ENCODE measurements around the gene TGFBRAP1. TPM values are rescaled to one million over a fixed set of nuclear protein-coding genes. Genes with fewer than 3 reads are reported as not detected.
A peak's percentile ranks its signal among the peaks of the same experiment; 100 is the strongest.

TGFBRAP1 gene
- total and polyA plus RNA-seq, 9 of the 15 experiments (the other 6 are each of a cell fraction or from before 2014, with no cell fraction given): 3.7 to 18.0 (median 11.0) TPM

DNA sequence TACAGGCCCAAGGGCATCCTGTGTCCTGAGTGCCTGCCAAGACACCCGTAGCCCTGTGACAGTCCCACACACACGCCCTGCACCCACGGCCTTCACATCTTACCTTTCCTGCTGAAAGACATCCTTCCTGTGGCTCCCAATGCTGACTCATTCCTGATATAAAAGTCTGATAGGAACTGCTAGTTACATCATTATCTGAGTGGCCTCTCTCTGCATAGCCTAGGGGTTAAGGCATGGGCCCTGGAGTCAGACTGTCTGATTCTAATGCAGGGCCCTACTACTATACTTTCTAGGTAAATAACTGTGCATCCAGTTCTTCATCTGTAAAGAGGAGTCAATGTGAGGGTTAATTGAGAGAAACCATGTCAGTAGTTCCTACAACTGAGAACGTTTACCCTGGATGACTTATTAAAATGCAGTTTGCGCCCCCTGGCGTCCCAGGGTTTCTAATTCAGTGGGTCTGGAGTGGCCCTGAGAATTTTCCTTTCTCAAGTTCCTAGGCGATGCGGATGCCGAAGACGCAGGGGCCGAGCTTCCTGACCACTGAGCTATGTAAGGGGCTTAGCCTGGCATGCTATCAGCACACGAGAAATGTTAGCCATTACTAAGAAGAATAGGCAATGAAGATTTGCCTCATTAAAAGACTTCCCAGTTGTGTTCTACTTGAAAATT, 94.0 kb downstream of the TGFBRAP1 start (continued):
- TF ChIP-seq, protein P1, sequence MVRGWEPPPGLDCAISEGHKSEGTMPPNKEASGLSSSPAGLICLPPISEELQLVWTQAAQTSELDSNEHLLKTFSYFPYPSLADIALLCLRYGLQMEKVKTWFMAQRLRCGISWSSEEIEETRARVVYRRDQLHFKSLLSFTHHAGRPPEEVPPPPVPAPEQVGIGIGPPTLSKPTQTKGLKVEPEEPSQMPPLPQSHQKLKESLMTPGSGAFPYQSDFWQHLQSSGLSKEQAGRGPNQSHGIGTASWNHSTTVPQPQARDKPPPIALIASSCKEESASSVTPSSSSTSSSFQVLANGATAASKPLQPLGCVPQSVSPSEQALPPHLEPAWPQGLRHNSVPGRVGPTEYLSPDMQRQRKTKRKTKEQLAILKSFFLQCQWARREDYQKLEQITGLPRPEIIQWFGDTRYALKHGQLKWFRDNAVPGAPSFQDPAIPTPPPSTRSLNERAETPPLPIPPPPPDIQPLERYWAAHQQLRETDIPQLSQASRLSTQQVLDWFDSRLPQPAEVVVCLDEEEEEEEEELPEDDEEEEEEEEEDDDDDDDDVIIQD (CRISPR knock-in tag; IDR thresholded peaks at IDR 0.05): no peak
- TF ChIP-seq, protein P2, sequence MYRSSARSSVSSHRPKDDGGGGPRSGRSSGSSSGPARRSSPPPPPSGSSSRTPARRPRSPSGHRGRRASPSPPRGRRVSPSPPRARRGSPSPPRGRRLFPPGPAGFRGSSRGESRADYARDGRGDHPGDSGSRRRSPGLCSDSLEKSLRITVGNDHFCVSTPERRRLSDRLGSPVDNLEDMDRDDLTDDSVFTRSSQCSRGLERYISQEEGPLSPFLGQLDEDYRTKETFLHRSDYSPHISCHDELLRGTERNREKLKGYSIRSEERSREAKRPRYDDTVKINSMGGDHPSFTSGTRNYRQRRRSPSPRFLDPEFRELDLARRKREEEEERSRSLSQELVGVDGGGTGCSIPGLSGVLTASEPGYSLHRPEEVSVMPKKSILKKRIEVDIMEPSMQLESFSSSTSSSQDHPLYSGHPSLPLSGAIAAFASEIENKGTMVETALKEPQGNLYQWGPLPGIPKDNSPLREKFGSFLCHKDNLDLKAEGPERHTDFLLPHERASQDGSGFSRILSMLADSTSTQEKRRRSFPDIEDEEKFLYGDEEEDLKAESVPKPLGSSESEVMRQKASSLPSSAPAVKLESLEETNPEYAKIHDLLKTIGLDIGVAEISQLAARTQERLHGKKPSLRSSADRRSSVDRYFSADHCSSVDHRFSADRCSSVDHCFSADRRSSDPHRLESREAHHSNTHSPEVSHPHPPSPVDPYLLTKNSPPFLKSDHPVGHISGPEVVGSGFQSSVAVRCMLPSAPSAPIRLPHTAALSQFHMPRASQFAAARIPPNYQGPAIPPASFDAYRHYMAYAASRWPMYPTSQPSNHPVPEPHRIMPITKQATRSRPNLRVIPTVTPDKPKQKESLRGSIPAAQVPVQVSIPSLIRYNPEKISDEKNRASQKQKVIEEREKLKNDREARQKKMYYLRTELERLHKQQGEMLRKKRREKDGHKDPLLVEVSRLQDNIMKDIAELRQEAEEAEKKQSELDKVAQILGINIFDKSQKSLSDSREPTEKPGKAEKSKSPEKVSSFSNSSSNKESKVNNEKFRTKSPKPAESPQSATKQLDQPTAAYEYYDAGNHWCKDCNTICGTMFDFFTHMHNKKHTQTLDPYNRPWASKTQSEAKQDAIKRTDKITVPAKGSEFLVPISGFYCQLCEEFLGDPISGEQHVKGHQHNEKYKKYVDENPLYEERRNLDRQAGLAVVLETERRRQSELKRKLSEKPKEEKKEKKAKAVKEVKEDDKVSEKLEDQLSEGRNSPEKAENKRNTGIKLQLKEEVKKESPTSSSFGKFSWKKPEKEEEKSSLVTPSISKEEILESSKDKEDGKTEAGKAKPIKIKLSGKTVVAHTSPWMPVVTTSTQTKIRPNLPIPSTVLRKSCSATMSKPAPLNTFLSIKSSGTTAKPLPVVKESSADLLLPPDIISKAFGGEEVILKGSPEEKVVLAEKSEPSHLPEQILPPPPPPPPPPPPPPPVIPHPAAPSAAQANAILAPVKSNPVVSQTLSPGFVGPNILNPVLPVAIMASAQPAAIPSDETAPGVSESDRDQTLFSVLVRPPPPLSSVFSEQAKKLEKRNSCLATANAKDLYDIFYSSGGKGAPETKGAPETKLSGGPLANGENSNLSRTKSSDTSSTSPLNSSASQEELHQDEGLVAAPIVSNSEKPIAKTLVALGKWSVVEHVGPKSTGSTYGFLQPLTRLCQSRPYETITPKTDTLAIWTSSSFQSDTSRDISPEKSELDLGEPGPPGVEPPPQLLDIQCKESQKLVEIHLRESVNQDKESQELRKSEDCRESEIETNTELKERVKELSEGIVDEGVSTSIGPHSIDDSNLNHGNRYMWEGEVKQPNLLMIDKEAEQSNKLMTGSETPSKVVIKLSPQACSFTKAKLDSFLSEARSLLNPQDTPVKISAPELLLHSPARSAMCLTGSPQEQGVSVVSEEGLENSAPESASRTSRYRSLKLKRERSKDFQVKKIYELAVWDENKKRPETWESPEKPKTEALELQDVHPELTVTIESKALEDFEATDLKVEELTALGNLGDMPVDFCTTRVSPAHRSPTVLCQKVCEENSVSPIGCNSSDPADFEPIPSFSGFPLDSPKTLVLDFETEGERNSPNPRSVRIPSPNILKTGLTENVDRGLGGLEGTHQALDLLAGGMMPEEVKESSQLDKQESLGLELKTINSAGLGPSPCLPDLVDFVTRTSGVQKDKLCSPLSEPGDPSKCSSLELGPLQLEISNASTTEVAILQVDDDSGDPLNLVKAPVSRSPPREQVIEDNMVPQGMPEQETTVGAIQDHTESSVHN (IDR thresholded peaks at IDR 0.05; ENCODE audit: borderline replicate concordance in 1 of 2, low read depth in 1 of 2): no peak
- TF ChIP-seq, protein P3, sequence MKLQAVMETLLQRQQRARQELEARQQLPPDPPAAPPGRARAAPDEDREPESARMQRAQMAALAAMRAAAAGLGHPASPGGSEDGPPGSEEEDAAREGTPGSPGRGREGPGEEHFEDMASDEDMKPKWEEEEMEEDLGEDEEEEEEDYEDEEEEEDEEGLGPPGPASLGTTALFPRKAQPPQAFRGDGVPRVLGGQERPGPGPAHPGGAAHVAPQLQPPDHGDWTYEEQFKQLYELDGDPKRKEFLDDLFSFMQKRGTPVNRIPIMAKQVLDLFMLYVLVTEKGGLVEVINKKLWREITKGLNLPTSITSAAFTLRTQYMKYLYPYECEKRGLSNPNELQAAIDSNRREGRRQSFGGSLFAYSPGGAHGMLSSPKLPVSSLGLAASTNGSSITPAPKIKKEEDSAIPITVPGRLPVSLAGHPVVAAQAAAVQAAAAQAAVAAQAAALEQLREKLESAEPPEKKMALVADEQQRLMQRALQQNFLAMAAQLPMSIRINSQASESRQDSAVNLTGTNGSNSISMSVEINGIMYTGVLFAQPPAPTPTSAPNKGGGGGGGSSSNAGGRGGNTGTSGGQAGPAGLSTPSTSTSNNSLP (IDR thresholded peaks at IDR 0.05; ENCODE audit: borderline replicate concordance, low read depth, low read length): peak; percentile 66; the same call in 1 of the 2 replicates
- TF ChIP-seq, protein P4, sequence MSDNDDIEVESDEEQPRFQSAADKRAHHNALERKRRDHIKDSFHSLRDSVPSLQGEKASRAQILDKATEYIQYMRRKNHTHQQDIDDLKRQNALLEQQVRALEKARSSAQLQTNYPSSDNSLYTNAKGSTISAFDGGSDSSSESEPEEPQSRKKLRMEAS (CRISPR knock-in tag; IDR thresholded peaks at IDR 0.05): no peak
- TF ChIP-seq ZNF75A (CRISPR knock-in tag; IDR thresholded peaks at IDR 0.05): no peak
- TF ChIP-seq, protein P5, sequence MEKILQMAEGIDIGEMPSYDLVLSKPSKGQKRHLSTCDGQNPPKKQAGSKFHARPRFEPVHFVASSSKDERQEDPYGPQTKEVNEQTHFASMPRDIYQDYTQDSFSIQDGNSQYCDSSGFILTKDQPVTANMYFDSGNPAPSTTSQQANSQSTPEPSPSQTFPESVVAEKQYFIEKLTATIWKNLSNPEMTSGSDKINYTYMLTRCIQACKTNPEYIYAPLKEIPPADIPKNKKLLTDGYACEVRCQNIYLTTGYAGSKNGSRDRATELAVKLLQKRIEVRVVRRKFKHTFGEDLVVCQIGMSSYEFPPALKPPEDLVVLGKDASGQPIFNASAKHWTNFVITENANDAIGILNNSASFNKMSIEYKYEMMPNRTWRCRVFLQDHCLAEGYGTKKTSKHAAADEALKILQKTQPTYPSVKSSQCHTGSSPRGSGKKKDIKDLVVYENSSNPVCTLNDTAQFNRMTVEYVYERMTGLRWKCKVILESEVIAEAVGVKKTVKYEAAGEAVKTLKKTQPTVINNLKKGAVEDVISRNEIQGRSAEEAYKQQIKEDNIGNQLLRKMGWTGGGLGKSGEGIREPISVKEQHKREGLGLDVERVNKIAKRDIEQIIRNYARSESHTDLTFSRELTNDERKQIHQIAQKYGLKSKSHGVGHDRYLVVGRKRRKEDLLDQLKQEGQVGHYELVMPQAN (IDR thresholded peaks at IDR 0.05; ENCODE audit: borderline replicate concordance): no peak
- no peak for TF ChIP-seq ZKSCAN8 (CRISPR knock-in tag; IDR thresholded peaks at IDR 0.05)
- TF ChIP-seq, protein P6, sequence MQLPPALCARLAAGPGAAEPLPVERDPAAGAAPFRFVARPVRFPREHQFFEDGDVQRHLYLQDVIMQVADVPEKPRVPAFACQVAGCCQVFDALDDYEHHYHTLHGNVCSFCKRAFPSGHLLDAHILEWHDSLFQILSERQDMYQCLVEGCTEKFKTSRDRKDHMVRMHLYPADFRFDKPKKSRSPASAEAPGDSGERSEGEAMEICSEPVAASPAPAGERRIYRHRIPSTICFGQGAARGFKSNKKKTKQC (CRISPR knock-in tag; IDR thresholded peaks at IDR 0.05): no peak
- TF ChIP-seq NCOA1 (IDR thresholded peaks at IDR 0.05; ENCODE audit: low read depth): no peak
- no peak for TF ChIP-seq HDAC1 (IDR thresholded peaks at IDR 0.05)
